ENCODE data around the gene PTPRA. TPM values are rescaled to one million over a fixed set of nuclear protein-coding genes. Genes with fewer than 3 reads are reported as not detected.

The PTPRA gene
- total and polyA plus RNA-seq, 2 of the 13 experiments (the other 11 are each of a cell fraction or from before 2014, with no cell fraction given) = 47.2 to 127 TPM

GRCh38 chr20:2942439-2942838 is 69.2 kb downstream of the PTPRA start (continued):
- TF ChIP-seq, protein P1, sequence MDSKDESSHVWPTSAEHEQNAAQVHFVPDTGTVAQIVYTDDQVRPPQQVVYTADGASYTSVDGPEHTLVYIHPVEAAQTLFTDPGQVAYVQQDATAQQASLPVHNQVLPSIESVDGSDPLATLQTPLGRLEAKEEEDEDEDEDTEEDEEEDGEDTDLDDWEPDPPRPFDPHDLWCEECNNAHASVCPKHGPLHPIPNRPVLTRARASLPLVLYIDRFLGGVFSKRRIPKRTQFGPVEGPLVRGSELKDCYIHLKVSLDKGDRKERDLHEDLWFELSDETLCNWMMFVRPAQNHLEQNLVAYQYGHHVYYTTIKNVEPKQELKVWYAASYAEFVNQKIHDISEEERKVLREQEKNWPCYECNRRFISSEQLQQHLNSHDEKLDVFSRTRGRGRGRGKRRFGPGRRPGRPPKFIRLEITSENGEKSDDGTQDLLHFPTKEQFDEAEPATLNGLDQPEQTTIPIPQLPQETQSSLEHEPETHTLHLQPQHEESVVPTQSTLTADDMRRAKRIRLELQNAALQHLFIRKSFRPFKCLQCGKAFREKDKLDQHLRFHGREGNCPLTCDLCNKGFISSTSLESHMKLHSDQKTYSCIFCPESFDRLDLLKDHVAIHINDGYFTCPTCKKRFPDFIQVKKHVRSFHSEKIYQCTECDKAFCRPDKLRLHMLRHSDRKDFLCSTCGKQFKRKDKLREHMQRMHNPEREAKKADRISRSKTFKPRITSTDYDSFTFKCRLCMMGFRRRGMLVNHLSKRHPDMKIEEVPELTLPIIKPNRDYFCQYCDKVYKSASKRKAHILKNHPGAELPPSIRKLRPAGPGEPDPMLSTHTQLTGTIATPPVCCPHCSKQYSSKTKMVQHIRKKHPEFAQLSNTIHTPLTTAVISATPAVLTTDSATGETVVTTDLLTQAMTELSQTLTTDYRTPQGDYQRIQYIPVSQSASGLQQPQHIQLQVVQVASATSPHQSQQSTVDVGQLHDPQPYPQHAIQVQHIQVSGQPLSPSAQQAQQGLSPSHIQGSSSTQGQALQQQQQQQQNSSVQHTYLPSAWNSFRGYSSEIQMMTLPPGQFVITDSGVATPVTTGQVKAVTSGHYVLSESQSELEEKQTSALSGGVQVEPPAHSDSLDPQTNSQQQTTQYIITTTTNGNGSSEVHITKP (CRISPR knock-in tag; IDR thresholded peaks at IDR 0.05; ENCODE audit: low read depth) = no peak
- no peak for TF ChIP-seq HOXA3 (CRISPR knock-in tag; IDR thresholded peaks at IDR 0.05)

- ChIA-PET POLR2A (interaction anchor here (0.6 to 1.7 kb wide), 7 partner anchors 27 to 595 kb away, joined by 3 to 8 read pairs (median 4); partner anchors contain the start of genes MRPS26 and PTPRA), CTCF (ENCODE audit: low intra/inter-chr PET ratio, low total read pairs) (no interaction called here)
- Histone ChIP-seq H4K20me1 (ENCODE audit: insufficient read depth, low read length) (no peaks in the 10 kb centered on the region), H3K9ac (ENCODE audit: insufficient read depth, low read depth, low read length) (peak overlapping the region; percentile 51), H3K79me2 (ENCODE audit: insufficient read depth, low read length) (peaks cover 4% of the 10 kb centered on the region), H3K27me3 (ENCODE audit: control insufficient read depth in 1 of 2, insufficient read depth in 2 of 2, low read length in 2 of 2) (no peaks in the 10 kb centered on the region), H2AFZ (ENCODE audit: low read length) (no peak overlapping the region), H3K4me1 (ENCODE audit: insufficient read depth, low read length) (peaks cover 32% of the 10 kb centered on the region), H3K36me3 (replicated peaks in 1 of 2; ENCODE audit: control insufficient read depth in 1 of 2, insufficient read depth in 2 of 2, low read length in 2 of 2) (peaks cover 4 to 12% of the 10 kb centered on the region in 2 experiments; a peak in 3 of 5 replicates), H3K4me2 (ENCODE audit: low read depth, low read length) (peak overlapping the region; percentile 62), H3K4me3 (replicated peaks in 1 of 3; ENCODE audit: insufficient read depth in 1 of 3, low read depth in 2 of 3, low read length in 3 of 3) (peak overlapping the region in 2 of 3 experiments; percentile 18 to 34; a peak in 3 of 6 replicates), H3K27ac (ENCODE audit: extremely low read length, insufficient read depth, low read length) (peak overlapping the region; percentile 79), H3K9me3 (ENCODE audit: low read length) (no peaks in the 10 kb centered on the region)
- in situ Hi-C loops (cut with HindIII; ENCODE audit: extremely low pct_ligation_motif_present, low pct_unique_long_range_greater_than_20kb) (no loop called here), intact Hi-C loops (cut with micrococcal nuclease; ENCODE audit: unreplicated experiment) (loop anchor here (1.0 to 10.0 kb wide), 2 partner anchors 33 to 72 kb away; partner anchors contain the start of gene PTPRA)
- WGBS (ENCODE audit: low lambda C conversion rate) = 9% methylated on average over 5 of the region's 5 CpGs
- peak; percentile 99 for FAIRE-seq
- peak; percentile 100 for ATAC-seq
- BruUV-seq (replicated peaks) = TSS peak; percentile 100
- peak; percentile 100 for DNase-seq (ENCODE audit: low spot score)
- TF ChIP-seq TFDP2 (CRISPR knock-in tag; IDR thresholded peaks at IDR 0.05) (peak; percentile 56; the same call in 1 of the 2 replicates), NR3C1 (CRISPR knock-in tag; IDR thresholded peaks at IDR 0.05) (no peak), MIER2 (CRISPR knock-in tag; IDR thresholded peaks at IDR 0.05) (peak; percentile 88), SP2 (CRISPR knock-in tag; IDR thresholded peaks at IDR 0.05) (no peak), HDAC2 (CRISPR knock-in tag; IDR thresholded peaks at IDR 0.05) (peak; percentile 92), ZNF274 (CRISPR knock-in tag; IDR thresholded peaks at IDR 0.05) (no peak), TBP (CRISPR knock-in tag; IDR thresholded peaks at IDR 0.05) (no peak), ZNF121 (CRISPR knock-in tag; IDR thresholded peaks at IDR 0.05) (no peak), YEATS2 (CRISPR knock-in tag; IDR thresholded peaks at IDR 0.05; ENCODE audit: borderline replicate concordance) (peak; percentile 79; the same call in 1 of the 2 replicates)
- TF ChIP-seq, protein P2, sequence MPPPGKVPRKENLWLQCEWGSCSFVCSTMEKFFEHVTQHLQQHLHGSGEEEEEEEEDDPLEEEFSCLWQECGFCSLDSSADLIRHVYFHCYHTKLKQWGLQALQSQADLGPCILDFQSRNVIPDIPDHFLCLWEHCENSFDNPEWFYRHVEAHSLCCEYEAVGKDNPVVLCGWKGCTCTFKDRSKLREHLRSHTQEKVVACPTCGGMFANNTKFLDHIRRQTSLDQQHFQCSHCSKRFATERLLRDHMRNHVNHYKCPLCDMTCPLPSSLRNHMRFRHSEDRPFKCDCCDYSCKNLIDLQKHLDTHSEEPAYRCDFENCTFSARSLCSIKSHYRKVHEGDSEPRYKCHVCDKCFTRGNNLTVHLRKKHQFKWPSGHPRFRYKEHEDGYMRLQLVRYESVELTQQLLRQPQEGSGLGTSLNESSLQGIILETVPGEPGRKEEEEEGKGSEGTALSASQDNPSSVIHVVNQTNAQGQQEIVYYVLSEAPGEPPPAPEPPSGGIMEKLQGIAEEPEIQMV (CRISPR knock-in tag; IDR thresholded peaks at IDR 0.05; ENCODE audit: low read depth) = no peak
- TF ChIP-seq, protein P3, sequence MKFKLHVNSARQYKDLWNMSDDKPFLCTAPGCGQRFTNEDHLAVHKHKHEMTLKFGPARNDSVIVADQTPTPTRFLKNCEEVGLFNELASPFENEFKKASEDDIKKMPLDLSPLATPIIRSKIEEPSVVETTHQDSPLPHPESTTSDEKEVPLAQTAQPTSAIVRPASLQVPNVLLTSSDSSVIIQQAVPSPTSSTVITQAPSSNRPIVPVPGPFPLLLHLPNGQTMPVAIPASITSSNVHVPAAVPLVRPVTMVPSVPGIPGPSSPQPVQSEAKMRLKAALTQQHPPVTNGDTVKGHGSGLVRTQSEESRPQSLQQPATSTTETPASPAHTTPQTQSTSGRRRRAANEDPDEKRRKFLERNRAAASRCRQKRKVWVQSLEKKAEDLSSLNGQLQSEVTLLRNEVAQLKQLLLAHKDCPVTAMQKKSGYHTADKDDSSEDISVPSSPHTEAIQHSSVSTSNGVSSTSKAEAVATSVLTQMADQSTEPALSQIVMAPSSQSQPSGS (CRISPR knock-in tag; IDR thresholded peaks at IDR 0.05) = peak; percentile 92
Observed at GRCh38 chr20:2946988-2947961, 74.0 kb downstream of the PTPRA start.
